HCT116 (cell line): ENCODE results near the gene CLPSL1.

Experiments
- EZH2 ChIP-seq: fragments of 200-600 bp; sonication (generic); IDR thresholded peaks from 2 replicates; pipeline ENCODE4 v1.6.1; 2017; ENCODE audit warnings: antibody characterized with exemption, mixed run types
- EZH2phosphoT487 ChIP-seq: fragments of 200-600 bp; IDR thresholded peaks from 2 replicates; pipeline ENCODE4 v1.6.1; 2018; ENCODE audit warnings: antibody characterized with exemption, borderline replicate concordance
- POLR2AphosphoS5 ChIP-seq: IDR thresholded peaks from 2 replicates; pipeline ENCODE4 v1.6.1; 2011; ENCODE audit warnings: mild to moderate bottlenecking, low read depth, low read length, moderate library complexity

DNA sequence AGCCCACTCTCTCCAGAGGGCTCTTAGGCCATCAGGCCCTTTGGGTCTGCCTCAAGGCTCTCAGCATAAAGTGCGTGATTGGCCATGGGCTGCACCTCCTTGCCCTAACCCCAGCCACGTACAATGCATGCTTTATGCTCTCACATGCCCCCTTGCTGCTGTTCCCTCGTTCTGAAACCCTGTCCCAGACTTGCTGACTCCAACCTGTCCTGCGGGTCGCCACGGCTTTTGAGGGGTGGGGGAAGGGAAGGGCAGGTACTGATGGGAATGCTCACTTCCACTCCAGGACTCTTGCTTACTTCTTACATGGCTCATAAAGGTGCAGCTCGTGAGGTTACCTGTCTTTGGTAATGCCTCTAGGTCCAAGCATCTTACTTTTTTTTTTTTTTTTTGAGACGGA, 38.0 kb upstream of the CLPSL1 start:
- TF ChIP-seq EZH2phosphoT487, result no peak
- no peak for TF ChIP-seq EZH2
- TF ChIP-seq POLR2AphosphoS5, result no peak
